ENCODE measurements around the gene WDR45B. TPM values are rescaled to one million over a fixed set of nuclear protein-coding genes. Genes with fewer than 3 reads are reported as not detected.
A peak's percentile ranks its signal among the peaks of the same experiment; 100 is the strongest.

The WDR45B gene
- total RNA-seq, 2 donors from 2014 or later, result 75.3 to 79.1 TPM

GRCh38 chr17:82683534-82683933, 35.3 kb upstream of the WDR45B start:
- no peak overlapping the region for H3K27ac Mint-ChIP-seq
- no peaks in the 10 kb centered on the region for H3K4me1 ChIP-seq (ENCODE audit: control insufficient read depth, insufficient read depth, low read length)

GRCh38 chr17:82681547-82681946, 33.3 kb upstream of the WDR45B start:
- Histone ChIP-seq H3K27me3 (ENCODE audit: control insufficient read depth, insufficient read depth, low read length, poor library complexity, severe bottlenecking) (no peaks in the 10 kb centered on the region), H3K4me3 (ENCODE audit: low read length) (no peak overlapping the region), H3K4me1 (ENCODE audit: control insufficient read depth, insufficient read depth, low read length) (no peaks in the 10 kb centered on the region), H3K9ac (ENCODE audit: extremely low read depth, low read length, poor library complexity, severe bottlenecking) (no peak overlapping the region), H3K27ac (ENCODE audit: low read depth, low read length) (no peak overlapping the region), H3K36me3 (ENCODE audit: control insufficient read depth, insufficient read depth, low read length) (no peaks in the 10 kb centered on the region), H3K9me3 (ENCODE audit: control insufficient read depth, low read length) (peaks cover 13% of the 10 kb centered on the region)
- Mint-ChIP-seq H3K27ac (no peak overlapping the region), H3K4me3 (no peak overlapping the region), H3K27me3 (ENCODE audit: insufficient read depth) (no peaks in the 10 kb centered on the region), H3K9me3 (peaks cover 14% of the 10 kb centered on the region), H3K4me1 (no peaks in the 10 kb centered on the region), H3K36me3 (ENCODE audit: low read depth) (no peaks in the 10 kb centered on the region)
- WGBS, 2 experiments (ENCODE audit: insufficient coverage in 1 of 2, insufficient read length in 1 of 2), result 80 to 93% methylated on average over 2 of the region's 3 CpGs
- no peak for DNase-seq
- TF ChIP-seq CTCF (conservative IDR thresholded peaks at IDR 0.05), result no peak

More at GRCh38 chr17:82683534-82683933, 35.3 kb upstream of the WDR45B start:
- no peaks in the 10 kb centered on the region for H3K27me3 ChIP-seq (ENCODE audit: control insufficient read depth, insufficient read depth, low read length, poor library complexity, severe bottlenecking)
- TF ChIP-seq CTCF (conservative IDR thresholded peaks at IDR 0.05), result no peak
- H3K4me1 Mint-ChIP-seq, result no peaks in the 10 kb centered on the region
- H3K36me3 Mint-ChIP-seq (ENCODE audit: low read depth), result no peaks in the 10 kb centered on the region
- no peak overlapping the region for H3K27ac ChIP-seq (ENCODE audit: low read depth, low read length)
- no peaks in the 10 kb centered on the region for H3K36me3 ChIP-seq (ENCODE audit: control insufficient read depth, insufficient read depth, low read length)
- H3K4me3 Mint-ChIP-seq, result no peak overlapping the region
- H3K27me3 Mint-ChIP-seq (ENCODE audit: insufficient read depth), result no peaks in the 10 kb centered on the region
- H3K4me3 ChIP-seq (ENCODE audit: low read length), result no peak overlapping the region
- H3K9ac ChIP-seq (ENCODE audit: extremely low read depth, low read length, poor library complexity, severe bottlenecking), result no peak overlapping the region
- WGBS, 2 experiments (ENCODE audit: insufficient coverage in 1 of 2, insufficient read length in 1 of 2), result 64 to 89% methylated on average over 1 of the region's 1 CpG
- H3K9me3 ChIP-seq (ENCODE audit: control insufficient read depth, low read length), result peaks cover 13% of the 10 kb centered on the region
- no peak for DNase-seq
- peaks cover 14% of the 10 kb centered on the region for H3K9me3 Mint-ChIP-seq

GRCh38 chr17:82679586-82680465, 31.6 kb upstream of the WDR45B start:
- peak; percentile 55 for TF ChIP-seq CTCF (conservative IDR thresholded peaks at IDR 0.05)
- Mint-ChIP-seq H3K36me3 (ENCODE audit: low read depth) (no peaks in the 10 kb centered on the region), H3K27ac (no peak overlapping the region), H3K4me1 (no peaks in the 10 kb centered on the region), H3K9me3 (peaks cover 14% of the 10 kb centered on the region), H3K27me3 (ENCODE audit: insufficient read depth) (no peaks in the 10 kb centered on the region), H3K4me3 (no peak overlapping the region)
- peak; percentile 77 for DNase-seq
- Histone ChIP-seq H3K4me3 (ENCODE audit: low read length) (no peak overlapping the region), H3K9ac (ENCODE audit: extremely low read depth, low read length, poor library complexity, severe bottlenecking) (no peak overlapping the region), H3K36me3 (ENCODE audit: control insufficient read depth, insufficient read depth, low read length) (no peaks in the 10 kb centered on the region), H3K27me3 (ENCODE audit: control insufficient read depth, insufficient read depth, low read length, poor library complexity, severe bottlenecking) (no peaks in the 10 kb centered on the region), H3K27ac (ENCODE audit: low read depth, low read length) (no peak overlapping the region), H3K9me3 (ENCODE audit: control insufficient read depth, low read length) (peaks cover 13% of the 10 kb centered on the region), H3K4me1 (ENCODE audit: control insufficient read depth, insufficient read depth, low read length) (no peaks in the 10 kb centered on the region)
- WGBS, 2 experiments (ENCODE audit: insufficient coverage in 1 of 2, insufficient read length in 1 of 2), result 85 to 86% methylated on average over 14 to 28 of the region's 28 CpGs
